HUES64 (cell line): Measurements from ENCODE around the gene SRGN.

ENCODE experiments used
- H3K27ac ChIP-seq: 2 replicates; pipeline ENCODE4 v1.7.0; 2013; ENCODE audit warnings: low read depth, low read length, inconsistent platforms
- H3K27me3 ChIP-seq: 2 replicates; pipeline ENCODE4 v1.6.1; 2013; ENCODE audit warnings: mild to moderate bottlenecking, low read length; ENCODE audit not compliant: insufficient read depth
- H3K36me3 ChIP-seq: 2 replicates; pipeline ENCODE4 v1.6.1; 2013; ENCODE audit warnings: mild to moderate bottlenecking, low read length; ENCODE audit not compliant: insufficient read depth
- H3K4me1 ChIP-seq: 2 replicates; pipeline ENCODE4 v1.6.1; 2013; ENCODE audit warnings: mild to moderate bottlenecking, low read length, moderate library complexity; ENCODE audit not compliant: insufficient read depth
- H3K4me3 ChIP-seq: 2 replicates; pipeline ENCODE4 v1.5.1; 2013; ENCODE audit warnings: mild to moderate bottlenecking, low read length, moderate library complexity
- H3K9ac ChIP-seq: 2 replicates; pipeline ENCODE4 v1.6.1; 2013; ENCODE audit warnings: mild to moderate bottlenecking, low read depth, low read length
- H3K9me3 ChIP-seq: 2 replicates; pipeline ENCODE4 v1.6.1; 2013; ENCODE audit warnings: low read depth, low read length; ENCODE audit not compliant: insufficient read depth
- WGBS: fragments of 150-250, 120-280 bp; methylation state at CpG from one replicate; pipeline ENCODE4 v1.1.7; 2013; ENCODE audit warnings: missing lambda C conversion rate; 5-methylcytosine and 5-hydroxymethylcytosine counted together

The SRGN gene

GRCh38 chr10:69051303-69051702, 36.6 kb upstream of the SRGN start:
- H3K4me3 ChIP-seq = no peak overlapping the region
- no peaks in the 10 kb centered on the region for H3K27me3 ChIP-seq
- 92% methylated on average over 3 of the region's 3 CpGs for WGBS
- H3K27ac ChIP-seq = no peak overlapping the region
- peaks cover 11% of the 10 kb centered on the region; the same call in 1 of the 2 replicates for H3K4me1 ChIP-seq
- H3K36me3 ChIP-seq = no peaks in the 10 kb centered on the region
- H3K9me3 ChIP-seq = no peaks in the 10 kb centered on the region
- no peak overlapping the region for H3K9ac ChIP-seq

GRCh38 chr10:69051710-69052487, 36.0 kb upstream of the SRGN start:
- H3K27ac ChIP-seq = no peak overlapping the region
- no peaks in the 10 kb centered on the region for H3K27me3 ChIP-seq
- no peak overlapping the region for H3K4me3 ChIP-seq
- H3K9ac ChIP-seq = no peak overlapping the region
- no peaks in the 10 kb centered on the region for H3K36me3 ChIP-seq
- H3K9me3 ChIP-seq = no peaks in the 10 kb centered on the region
- peaks cover 11% of the 10 kb centered on the region; the same call in 1 of the 2 replicates for H3K4me1 ChIP-seq
- 84% methylated on average over 10 of the region's 10 CpGs for WGBS

GRCh38 chr10:69052736-69053135, 35.2 kb upstream of the SRGN start:
- H3K27me3 ChIP-seq = no peaks in the 10 kb centered on the region
- H3K4me1 ChIP-seq = peaks cover 11% of the 10 kb centered on the region; the same call in 1 of the 2 replicates
- no peak overlapping the region for H3K9ac ChIP-seq
- no peak overlapping the region for H3K27ac ChIP-seq
- 84% methylated on average over 6 of the region's 6 CpGs for WGBS
- no peak overlapping the region for H3K4me3 ChIP-seq
- no peaks in the 10 kb centered on the region for H3K9me3 ChIP-seq
- no peaks in the 10 kb centered on the region for H3K36me3 ChIP-seq

GRCh38 chr10:69055241-69055640, 32.7 kb upstream of the SRGN start:
- H3K4me1 ChIP-seq = peaks cover 11% of the 10 kb centered on the region; the same call in 1 of the 2 replicates
- WGBS = 96% methylated on average over 2 of the region's 2 CpGs

GRCh38 chr10:69056129-69056528, 31.8 kb upstream of the SRGN start:
- Histone ChIP-seq H3K4me3 (no peak overlapping the region), H3K4me1 (peaks cover 11% of the 10 kb centered on the region; the same call in 1 of the 2 replicates), H3K9me3 (no peaks in the 10 kb centered on the region), H3K27ac (no peak overlapping the region), H3K27me3 (no peaks in the 10 kb centered on the region), H3K9ac (no peak overlapping the region), H3K36me3 (no peaks in the 10 kb centered on the region)
- WGBS = 84% methylated on average over 7 of the region's 7 CpGs

More at GRCh38 chr10:69055241-69055640, 32.7 kb upstream of the SRGN start:
- H3K27me3 ChIP-seq = no peaks in the 10 kb centered on the region
- H3K27ac ChIP-seq = no peak overlapping the region
- H3K4me3 ChIP-seq = no peak overlapping the region
- no peak overlapping the region for H3K9ac ChIP-seq
- no peaks in the 10 kb centered on the region for H3K36me3 ChIP-seq
- H3K9me3 ChIP-seq = no peaks in the 10 kb centered on the region

- H3K4me1 ChIP-seq = peaks cover 11% of the 10 kb centered on the region; the same call in 1 of the 2 replicates
- H3K9me3 ChIP-seq = no peaks in the 10 kb centered on the region
- no peak overlapping the region for H3K27ac ChIP-seq
- 84% methylated on average over 14 of the region's 14 CpGs for WGBS
- H3K9ac ChIP-seq = no peak overlapping the region
- no peaks in the 10 kb centered on the region for H3K36me3 ChIP-seq
- H3K27me3 ChIP-seq = no peaks in the 10 kb centered on the region
- no peak overlapping the region for H3K4me3 ChIP-seq
Measured at GRCh38 chr10:69056536-69057260, 31.2 kb upstream of the SRGN start.

GRCh38 chr10:69057261-69057950, 30.5 kb upstream of the SRGN start:
- Histone ChIP-seq H3K9me3 (no peaks in the 10 kb centered on the region), H3K27me3 (no peaks in the 10 kb centered on the region), H3K4me1 (peaks cover 5% of the 10 kb centered on the region; the same call in 1 of the 2 replicates), H3K36me3 (no peaks in the 10 kb centered on the region), H3K27ac (no peak overlapping the region), H3K4me3 (no peak overlapping the region), H3K9ac (no peak overlapping the region)
- WGBS = 69% methylated on average over 14 of the region's 14 CpGs

GRCh38 chr10:69057951-69058297, 30.0 kb upstream of the SRGN start:
- WGBS = 0% methylated on average over 1 of the region's 1 CpG
- H3K9ac ChIP-seq = no peak overlapping the region

GRCh38 chr10:69060127-69060798, 27.6 kb upstream of the SRGN start:
- no peak overlapping the region for H3K4me3 ChIP-seq
- 96% methylated on average over 7 of the region's 8 CpGs for WGBS
- no peaks in the 10 kb centered on the region for H3K36me3 ChIP-seq
- no peak overlapping the region for H3K27ac ChIP-seq
- no peaks in the 10 kb centered on the region for H3K9me3 ChIP-seq
- no peaks in the 10 kb centered on the region for H3K4me1 ChIP-seq
- no peak overlapping the region for H3K9ac ChIP-seq
- no peaks in the 10 kb centered on the region for H3K27me3 ChIP-seq

More at GRCh38 chr10:69057951-69058297, 30.0 kb upstream of the SRGN start:
- no peak overlapping the region for H3K27ac ChIP-seq
- no peaks in the 10 kb centered on the region for H3K27me3 ChIP-seq
- H3K36me3 ChIP-seq = no peaks in the 10 kb centered on the region
- no peaks in the 10 kb centered on the region; the same call in 1 of the 2 replicates for H3K4me1 ChIP-seq
- no peak overlapping the region for H3K4me3 ChIP-seq
- no peaks in the 10 kb centered on the region for H3K9me3 ChIP-seq

GRCh38 chr10:69061305-69062161, 26.4 kb upstream of the SRGN start:
- H3K4me1 ChIP-seq = no peaks in the 10 kb centered on the region
- H3K9me3 ChIP-seq = no peaks in the 10 kb centered on the region
- H3K27me3 ChIP-seq = no peaks in the 10 kb centered on the region
- no peak overlapping the region for H3K4me3 ChIP-seq
- no peak overlapping the region for H3K27ac ChIP-seq
- H3K9ac ChIP-seq = no peak overlapping the region
- H3K36me3 ChIP-seq = no peaks in the 10 kb centered on the region
- 86% methylated on average over 20 of the region's 20 CpGs for WGBS
